ENCODE results near the gene PGAM1.
A peak's percentile ranks its signal among the peaks of the same experiment; 100 is the strongest.
"Not testable (repeated sequence)": the region's sequence is repeated elsewhere in the genome, so short reads cannot be mapped to it uniquely, and the experiment has no call there.

The PGAM1 gene

DNA sequence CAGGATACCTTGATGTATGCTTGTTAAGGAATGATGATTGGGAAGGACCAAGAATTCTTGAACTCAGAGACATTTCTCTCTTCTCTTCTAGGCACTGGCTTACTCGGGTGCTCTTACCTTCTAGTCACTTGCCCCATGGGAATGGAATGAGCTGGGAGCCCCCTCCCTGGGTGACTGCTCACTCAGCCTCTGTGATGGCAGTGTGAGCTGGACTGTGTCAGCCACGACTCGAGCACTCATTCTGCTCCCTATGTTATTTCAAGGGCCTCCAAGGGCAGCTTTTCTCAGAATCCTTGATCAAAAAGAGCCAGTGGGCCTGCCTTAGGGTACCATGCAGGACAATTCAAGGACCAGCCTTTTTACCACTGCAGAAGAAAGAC lies 30.7 kb downstream of the PGAM1 start:
- DNase-seq (ENCODE audit: low read depth, low spot score), result no peak

DNA sequence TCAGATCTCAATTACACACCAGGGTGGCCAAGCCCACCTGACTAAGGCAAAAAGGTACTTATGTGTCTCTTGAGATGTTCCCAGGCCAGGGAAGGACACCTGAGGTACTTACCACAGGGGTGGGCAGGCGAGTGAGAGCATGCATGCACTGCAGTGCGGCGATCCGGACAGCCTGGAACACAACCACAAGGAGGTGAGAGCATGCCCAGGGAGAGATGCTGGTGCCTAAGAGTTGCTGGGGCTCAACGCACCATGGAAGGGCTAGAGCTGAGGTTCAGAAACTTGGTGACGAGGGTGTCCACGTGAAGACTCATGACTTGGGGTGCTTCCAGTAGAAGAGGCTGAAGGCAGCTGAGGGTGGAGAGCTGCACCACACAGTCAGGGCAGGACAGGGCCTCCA lies 33.1 kb downstream of the PGAM1 start:
- DNase-seq (ENCODE audit: low read depth, low spot score), result no peak

DNA sequence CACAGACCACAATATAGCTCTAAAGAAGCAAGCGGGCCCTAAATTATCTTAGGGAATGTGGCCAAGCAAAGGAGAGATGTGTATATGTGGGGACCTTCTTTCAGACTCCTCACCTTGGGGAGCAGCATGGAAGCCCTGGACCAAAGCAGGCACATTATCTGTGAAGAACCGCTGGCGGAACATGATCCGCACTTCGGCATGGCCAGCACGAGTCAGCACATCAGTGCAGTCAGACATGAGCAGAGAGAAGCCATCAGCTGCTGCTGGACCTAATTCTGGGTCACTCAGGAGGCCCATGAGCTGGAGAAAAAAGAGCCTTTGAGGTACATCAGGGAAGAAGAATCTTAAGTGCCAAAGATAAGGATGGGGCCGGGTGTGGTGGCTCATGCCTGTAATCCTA lies 33.9 kb downstream of the PGAM1 start:
- DNase-seq (ENCODE audit: low read depth, low spot score), result no peak

DNA sequence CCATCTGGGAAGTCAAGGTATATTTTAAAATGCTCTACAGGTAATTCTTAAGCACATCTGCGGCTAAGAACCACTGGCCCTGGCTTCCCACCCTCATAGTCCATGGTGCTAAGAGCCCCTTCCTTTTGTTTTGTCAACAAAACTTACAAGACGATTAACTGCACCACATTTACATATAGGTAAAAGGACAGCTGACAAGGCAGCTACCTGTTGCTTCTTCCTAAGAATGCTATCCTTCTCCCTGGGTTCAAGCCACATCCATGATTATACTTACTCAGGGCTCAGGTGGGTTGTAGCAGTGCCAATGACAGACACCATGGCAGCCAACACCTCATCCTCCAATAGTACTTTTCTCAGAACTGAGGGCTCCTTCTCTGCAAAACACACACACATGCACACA lies 36.3 kb downstream of the PGAM1 start:
- DNase-seq (ENCODE audit: low read depth, low spot score), result no peak

DNA sequence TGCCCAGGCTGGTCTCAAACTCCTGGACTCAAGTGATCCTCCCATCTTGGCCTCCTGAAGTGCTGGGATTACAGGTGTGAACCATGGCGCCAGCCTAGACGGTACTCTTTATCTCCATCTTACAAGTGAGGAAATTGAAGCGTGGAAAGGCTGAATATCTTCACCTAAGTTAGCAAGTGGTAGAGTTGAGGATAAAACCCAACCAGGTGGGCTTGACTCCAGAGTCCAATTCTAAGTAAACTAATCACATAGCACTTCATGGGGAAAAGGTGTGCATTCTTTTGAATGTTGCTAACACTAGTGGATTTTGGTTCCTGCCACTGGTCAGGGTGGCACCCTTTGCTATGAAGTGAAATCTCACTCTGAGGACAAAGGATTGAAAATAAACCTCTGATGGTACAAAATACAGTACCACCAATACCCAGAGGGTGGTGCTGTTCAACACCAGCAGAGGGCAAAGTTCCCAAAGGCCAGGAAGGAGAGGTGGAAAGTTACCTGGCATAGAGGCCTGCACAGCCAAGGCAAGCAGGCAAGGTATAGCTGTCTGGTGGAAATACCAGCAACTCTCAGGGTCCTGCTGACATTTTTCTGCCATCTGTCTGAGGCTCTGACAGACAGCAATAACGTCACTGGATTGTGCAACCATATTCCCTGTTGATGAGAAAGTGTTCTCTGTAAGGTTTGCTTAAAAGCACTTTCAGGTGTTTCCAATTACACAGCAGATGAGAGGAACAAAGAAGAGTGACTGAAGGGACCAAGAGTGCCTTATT lies 37.6 kb downstream of the PGAM1 start:
- peak; percentile 80 for DNase-seq (ENCODE audit: low read depth, low spot score)

DNA sequence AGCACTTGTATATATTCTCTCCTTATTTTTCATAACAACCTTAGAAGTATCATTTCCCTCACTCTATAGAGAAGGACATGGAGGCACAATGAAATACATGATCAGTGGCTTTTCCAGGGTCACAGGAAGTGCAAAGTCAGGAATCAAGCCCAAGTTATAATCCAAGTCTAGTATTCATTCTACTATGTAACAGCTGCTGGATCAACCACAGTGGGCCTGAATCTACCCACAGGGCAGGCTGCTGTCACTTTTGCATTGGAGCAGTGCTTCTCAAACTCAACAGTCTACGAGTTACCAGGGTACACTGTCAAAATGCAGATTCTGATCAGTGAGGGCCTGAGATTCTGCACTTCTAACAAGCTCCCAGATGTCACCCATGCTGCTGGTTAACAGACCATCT lies 38.2 kb downstream of the PGAM1 start:
- no peak for DNase-seq (ENCODE audit: low read depth, low spot score)

DNA sequence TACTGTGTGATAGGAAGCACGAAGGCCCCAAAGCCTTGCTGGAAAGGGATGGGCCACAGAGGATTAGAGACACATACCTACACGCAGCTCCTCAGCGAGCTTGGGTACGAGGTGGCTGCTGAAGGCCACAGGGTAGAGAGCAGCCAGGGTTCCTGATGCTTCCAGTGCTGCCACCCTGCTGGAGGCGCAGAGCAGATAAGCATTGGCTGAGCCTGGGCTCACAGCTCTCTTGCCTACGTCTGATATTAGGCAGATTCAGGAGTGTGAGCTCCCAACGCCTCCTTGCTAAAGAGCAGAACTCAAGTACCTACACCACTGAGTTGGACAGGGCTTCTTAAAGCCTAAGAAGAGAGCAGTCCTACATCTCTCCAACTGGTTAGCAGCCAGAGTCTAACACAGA lies 40.0 kb downstream of the PGAM1 start:
- no peak for DNase-seq (ENCODE audit: low read depth, low spot score)

DNA sequence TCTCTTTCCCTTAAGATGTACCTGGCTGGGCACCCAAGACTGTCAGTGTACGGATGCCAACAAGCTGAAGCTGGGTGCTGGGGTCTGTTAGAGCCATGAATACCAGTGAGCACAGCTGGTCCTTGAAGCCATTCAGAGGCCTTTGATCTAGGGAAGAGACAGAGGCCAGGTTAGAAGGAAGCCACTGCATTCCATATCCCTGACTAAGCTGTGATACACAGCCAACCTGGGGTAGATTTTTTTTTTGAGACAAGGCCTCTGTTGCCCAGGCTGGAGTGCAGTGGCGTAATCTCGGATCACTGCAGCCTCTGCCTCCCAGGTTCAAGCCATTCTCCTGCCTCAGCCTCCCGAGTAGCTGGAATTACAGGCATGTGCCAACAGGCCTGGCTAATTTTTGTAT lies 40.8 kb downstream of the PGAM1 start:
- no peak for DNase-seq (ENCODE audit: low read depth, low spot score)

DNA sequence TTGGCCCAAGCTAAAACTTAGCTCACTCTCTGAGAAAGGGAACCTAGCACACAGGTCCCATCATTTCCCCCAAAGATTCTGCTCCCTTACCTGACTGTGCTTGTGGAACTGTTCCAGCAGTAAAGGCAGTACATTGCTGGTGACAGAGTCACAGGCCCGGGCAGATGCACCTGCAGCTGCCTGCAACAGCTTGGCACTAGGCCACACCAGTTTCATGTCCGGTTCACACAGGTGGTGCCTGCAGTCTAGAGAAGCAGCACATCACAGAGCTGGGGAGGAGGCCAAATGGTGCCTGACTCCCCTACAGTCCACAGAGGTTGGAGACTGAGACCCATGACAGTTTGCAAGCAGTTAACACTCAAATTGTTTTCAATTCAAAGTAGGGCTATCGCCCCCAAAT lies 42.2 kb downstream of the PGAM1 start:
- DNase-seq (ENCODE audit: low read depth, low spot score), result no peak

DNA sequence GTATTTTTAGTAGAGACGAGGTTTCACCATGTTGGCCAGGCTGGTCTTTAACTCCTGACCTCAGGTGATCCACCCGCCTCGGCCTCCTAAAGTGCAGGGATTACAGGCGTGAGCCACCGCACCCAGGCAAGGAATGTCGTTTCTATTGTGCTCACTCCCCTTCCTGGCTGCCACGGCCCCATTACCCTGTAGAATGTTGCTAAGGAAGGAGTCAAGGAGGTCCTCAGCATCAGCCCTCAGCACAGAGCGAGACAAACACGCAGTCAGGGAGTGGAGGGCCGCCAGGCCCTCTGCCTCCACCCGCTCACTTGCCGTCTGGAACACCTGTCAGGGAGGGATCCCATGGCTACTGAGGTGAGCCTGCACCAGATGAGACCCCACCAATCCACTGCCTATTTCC lies 42.8 kb downstream of the PGAM1 start:
- DNase-seq (ENCODE audit: low read depth, low spot score), result not testable (repeated sequence)

DNA sequence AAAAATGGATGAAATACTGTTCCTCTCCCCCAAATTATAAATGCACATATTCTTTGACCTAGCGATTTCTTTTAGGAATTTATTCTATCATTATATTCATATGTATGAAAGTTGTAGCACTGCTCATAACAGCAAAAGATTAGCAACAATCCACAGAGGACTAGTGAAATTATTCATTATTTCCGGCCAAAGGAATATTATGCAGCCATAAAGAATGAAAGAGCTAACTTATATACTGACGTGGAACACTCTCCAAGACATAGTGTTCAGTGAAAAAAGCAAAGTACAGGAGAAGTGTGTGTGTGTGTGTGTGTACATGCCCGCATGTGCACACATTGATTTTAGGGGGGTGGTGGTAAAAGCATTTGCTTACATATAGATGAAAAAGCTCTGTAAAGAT lies 48.9 kb downstream of the PGAM1 start:
- no peak for DNase-seq (ENCODE audit: low read depth, low spot score)

DNA sequence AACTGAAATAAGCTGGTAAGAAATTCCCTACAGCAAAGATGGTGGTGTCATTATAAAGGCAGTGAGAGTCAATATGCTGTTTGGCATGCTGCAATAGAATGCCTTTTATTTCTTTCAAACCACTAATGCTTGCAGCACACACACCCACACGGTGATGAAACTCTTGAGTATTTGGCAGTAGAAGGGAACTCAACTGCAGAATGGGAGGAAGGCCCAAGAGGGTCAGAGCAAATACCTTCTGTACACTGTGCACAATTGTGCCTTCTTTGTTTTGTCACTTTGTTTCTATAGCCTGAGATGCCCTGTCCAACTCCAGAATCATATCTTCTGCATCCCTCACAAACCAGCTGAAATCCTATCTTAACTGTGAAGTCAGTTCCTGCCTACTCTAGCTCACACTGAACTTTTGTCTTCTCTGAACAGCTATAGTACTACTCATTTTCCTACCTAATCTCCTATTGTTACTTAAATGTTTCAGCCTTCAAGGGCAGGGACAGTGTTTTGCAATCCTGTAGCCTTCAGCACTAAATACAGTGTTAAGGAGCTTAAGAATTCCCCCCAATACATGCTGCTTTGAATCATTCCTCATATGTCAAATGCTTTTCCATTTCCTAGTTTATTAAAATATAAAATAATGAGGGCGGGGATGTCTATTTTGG lies 50.1 kb downstream of the PGAM1 start:
- DNase-seq (ENCODE audit: low read depth, low spot score), result no peak

DNA sequence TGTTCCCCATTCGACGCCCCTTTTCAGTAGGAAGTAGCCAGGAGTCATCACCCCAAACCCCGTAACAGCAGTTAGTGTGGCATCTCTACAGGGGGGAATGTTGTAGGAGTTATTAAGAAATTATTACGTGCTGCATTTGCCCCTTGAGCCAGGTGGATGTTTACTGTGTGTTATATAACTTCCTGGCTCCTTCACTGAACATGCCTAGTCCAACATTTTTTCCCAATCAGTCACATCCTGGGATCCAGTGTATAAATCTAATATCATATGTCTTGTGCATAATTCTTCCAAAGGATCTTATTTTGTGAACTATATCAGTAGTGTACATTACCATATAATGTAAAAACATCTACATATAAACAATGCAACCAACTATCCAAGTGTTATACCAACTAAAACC lies 53.4 kb downstream of the PGAM1 start:
- DNase-seq (ENCODE audit: low read depth, low spot score), result not testable (repeated sequence)

DNA sequence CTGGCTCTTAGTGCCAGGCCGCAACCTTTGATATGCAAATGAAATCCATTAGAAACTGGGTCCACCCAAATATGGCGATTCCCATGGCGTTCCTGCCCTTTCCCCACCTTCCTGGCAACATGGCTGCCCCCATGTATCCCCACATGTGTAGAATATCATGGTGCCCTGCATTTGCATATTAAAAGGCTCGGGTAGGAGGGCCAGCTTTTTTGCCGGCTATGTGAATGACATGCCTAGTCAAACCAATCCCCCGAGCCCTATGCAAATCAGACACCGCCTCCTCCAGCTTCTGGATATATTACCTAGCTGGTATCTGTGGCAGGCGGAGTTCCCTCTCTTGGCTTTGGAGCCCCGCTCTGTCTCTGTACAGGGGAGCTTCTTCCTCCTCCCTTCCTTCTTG lies 53.9 kb downstream of the PGAM1 start:
- DNase-seq (ENCODE audit: low read depth, low spot score), result peak; percentile 94

DNA sequence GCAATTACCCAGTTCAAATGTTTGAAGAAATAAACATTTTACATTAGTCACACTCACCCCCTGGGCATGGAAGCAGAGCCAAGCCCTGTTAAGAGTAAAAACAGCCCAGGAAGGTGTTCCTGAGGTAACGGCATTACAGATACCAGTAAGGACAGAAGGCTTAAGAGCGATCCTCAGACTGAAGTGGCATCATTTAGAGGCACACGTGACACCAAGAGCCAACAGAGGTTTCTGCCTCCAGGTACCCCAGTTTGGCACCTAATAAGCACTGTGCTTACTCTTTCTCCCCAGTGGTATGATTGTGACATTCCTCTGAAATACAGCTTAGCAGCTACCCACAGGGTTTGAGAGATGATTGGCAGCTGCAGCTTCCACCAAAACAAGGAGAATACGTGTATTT lies 55.1 kb downstream of the PGAM1 start:
- DNase-seq (ENCODE audit: low read depth, low spot score), result no peak

DNA sequence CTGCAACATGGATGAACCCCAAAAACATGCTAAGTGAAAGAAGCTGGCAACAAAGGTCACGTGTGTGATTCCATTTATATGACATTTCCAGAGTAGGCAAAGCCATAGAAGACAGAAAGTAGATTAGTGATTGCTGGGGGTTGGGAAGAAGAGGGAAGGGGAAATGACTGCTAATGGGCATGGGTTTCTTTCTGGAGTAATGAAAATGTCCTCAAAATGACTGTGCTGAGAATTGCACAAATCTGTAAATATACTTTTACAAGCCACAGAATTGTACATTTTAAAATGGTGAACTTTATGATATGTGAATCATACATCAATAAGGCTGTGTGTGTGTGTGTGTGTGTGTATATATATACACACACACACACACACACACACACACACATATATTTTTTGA lies 56.4 kb downstream of the PGAM1 start:
- DNase-seq (ENCODE audit: low read depth, low spot score), result no peak
